HEK293 (cell line): ENCODE results near the gene MRNIP.

Source experiments
- KLF9 ChIP-seq: fragments of 450-650 bp; formaldehyde crosslinking; IDR thresholded peaks from 2 replicates; pipeline ENCODE4 v1.5.1; 2016; ENCODE audit warnings: missing biosample characterization, missing genetic modification characterization, low read depth
- SALL2 ChIP-seq: fragments of 450-650 bp; formaldehyde crosslinking; IDR thresholded peaks from 2 replicates; pipeline ENCODE4 v1.5.0; 2017; ENCODE audit warnings: missing biosample characterization, mild to moderate bottlenecking, missing genetic modification characterization, borderline replicate concordance
- ZIC2 ChIP-seq: fragments of 450-650 bp; formaldehyde crosslinking; IDR thresholded peaks from 2 replicates; pipeline ENCODE4 v1.5.1; 2016; ENCODE audit warnings: missing biosample characterization, missing genetic modification characterization
- ZNF114 ChIP-seq: fragments of 450-650 bp; formaldehyde crosslinking; IDR thresholded peaks from 2 replicates; pipeline ENCODE4 v1.5.0; 2017; ENCODE audit warnings: missing biosample characterization, missing genetic modification characterization
- ZNF561 ChIP-seq: fragments of 450-650 bp; IDR thresholded peaks from 2 replicates; pipeline ENCODE4 v1.5.1; 2018; ENCODE audit warnings: missing biosample characterization, missing genetic modification characterization, borderline replicate concordance
- ZNF654 ChIP-seq: fragments of 450-650 bp; formaldehyde crosslinking; IDR thresholded peaks from 2 replicates; pipeline ENCODE4 v1.5.1; 2016; ENCODE audit warnings: low read depth, missing biosample characterization, missing genetic modification characterization
- ZNF670 ChIP-seq: fragments of 450-650 bp; formaldehyde crosslinking; IDR thresholded peaks from 2 replicates; pipeline ENCODE4 v1.5.1; 2016; ENCODE audit warnings: missing biosample characterization, missing genetic modification characterization, low read depth
- TF ChIP-seq, protein P1 (sequence below): fragments of 450-650 bp; formaldehyde crosslinking; IDR thresholded peaks from 2 replicates; pipeline ENCODE4 v1.5.1; 2016; ENCODE audit warnings: missing biosample characterization, missing genetic modification characterization
- TF ChIP-seq, protein P2 (sequence below): fragments of 450-650 bp; formaldehyde crosslinking; IDR thresholded peaks from 2 replicates; pipeline ENCODE4 v1.5.1; 2016; ENCODE audit warnings: missing biosample characterization, missing genetic modification characterization
- TF ChIP-seq, protein P3 (sequence below): fragments of 450-650 bp; formaldehyde crosslinking; IDR thresholded peaks from 2 replicates; pipeline ENCODE4 v1.5.1; 2016; ENCODE audit warnings: missing biosample characterization, missing genetic modification characterization

DNA sequence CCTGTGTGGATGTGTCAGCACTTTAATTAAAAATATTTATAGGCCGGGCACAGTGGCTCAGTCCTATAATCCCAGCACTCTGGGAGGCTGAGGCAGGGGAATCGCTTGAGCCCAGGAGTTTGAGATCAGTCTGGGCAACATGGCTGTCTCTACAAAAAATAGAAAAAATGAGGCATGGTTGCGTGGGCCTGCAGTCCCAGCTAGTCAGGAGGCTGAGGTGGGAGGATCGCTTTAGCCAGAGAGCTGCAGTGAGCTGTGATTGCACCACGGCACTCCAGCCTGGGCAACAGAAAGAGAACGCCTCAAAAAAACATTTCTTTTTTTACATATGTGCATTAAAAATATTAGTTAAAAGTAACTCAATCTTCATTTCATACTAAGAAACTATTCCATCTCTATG lies 42.8 kb upstream of the MRNIP start:
- no peak for TF ChIP-seq ZIC2
- TF ChIP-seq, protein P1, sequence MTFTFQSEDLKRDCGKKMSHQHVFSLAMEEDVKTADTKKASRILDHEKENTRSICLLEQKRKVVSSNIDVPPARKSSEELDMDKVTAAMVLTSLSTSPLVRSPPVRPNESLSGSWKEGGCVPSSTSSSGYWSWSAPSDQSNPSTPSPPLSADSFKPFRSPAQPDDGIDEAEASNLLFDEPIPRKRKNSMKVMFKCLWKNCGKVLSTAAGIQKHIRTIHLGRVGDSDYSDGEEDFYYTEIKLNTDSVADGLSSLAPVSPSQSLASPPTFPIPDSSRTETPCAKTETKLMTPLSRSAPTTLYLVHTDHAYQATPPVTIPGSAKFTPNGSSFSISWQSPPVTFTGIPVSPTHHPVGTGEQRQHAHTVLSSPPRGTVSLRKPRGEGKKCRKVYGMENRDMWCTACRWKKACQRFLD = no peak
- no peak for TF ChIP-seq KLF9 (tag by site-specific recombination)
- no peak for TF ChIP-seq ZNF654 (tag by site-specific recombination)
- no peak for TF ChIP-seq ZNF561
- TF ChIP-seq, protein P2, sequence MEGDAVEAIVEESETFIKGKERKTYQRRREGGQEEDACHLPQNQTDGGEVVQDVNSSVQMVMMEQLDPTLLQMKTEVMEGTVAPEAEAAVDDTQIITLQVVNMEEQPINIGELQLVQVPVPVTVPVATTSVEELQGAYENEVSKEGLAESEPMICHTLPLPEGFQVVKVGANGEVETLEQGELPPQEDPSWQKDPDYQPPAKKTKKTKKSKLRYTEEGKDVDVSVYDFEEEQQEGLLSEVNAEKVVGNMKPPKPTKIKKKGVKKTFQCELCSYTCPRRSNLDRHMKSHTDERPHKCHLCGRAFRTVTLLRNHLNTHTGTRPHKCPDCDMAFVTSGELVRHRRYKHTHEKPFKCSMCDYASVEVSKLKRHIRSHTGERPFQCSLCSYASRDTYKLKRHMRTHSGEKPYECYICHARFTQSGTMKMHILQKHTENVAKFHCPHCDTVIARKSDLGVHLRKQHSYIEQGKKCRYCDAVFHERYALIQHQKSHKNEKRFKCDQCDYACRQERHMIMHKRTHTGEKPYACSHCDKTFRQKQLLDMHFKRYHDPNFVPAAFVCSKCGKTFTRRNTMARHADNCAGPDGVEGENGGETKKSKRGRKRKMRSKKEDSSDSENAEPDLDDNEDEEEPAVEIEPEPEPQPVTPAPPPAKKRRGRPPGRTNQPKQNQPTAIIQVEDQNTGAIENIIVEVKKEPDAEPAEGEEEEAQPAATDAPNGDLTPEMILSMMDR = no peak
- TF ChIP-seq ZNF670 (tag by site-specific recombination) = no peak
- TF ChIP-seq, protein P3, sequence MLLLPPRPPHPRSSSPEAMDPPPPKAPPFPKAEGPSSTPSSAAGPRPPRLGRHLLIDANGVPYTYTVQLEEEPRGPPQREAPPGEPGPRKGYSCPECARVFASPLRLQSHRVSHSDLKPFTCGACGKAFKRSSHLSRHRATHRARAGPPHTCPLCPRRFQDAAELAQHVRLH = no peak
- TF ChIP-seq SALL2 (tag by site-specific recombination) = no peak
- TF ChIP-seq ZNF114 (tag by site-specific recombination) = no peak
